Measurements from ENCODE around the gene ADORA1. TPM values are rescaled to one million over a fixed set of nuclear protein-coding genes. Genes with fewer than 3 reads are reported as not detected.

ADORA1 gene
- total RNA-seq, 2 experiments from 2014 or later = not detected

- Mint-ChIP-seq H3K4me3 (no peak overlapping the region), H3K27ac (no peak overlapping the region), H3K27me3 (peaks cover 10% of the 10 kb centered on the region), H3K9me3 (peaks cover 6% of the 10 kb centered on the region), H3K36me3 (ENCODE audit: low read depth) (no peaks in the 10 kb centered on the region), H3K4me1 (ENCODE audit: low read depth) (no peaks in the 10 kb centered on the region)
- no peaks in the 10 kb centered on the region for H3K4me1 ChIP-seq (ENCODE audit: insufficient read depth, low read length)
- TF ChIP-seq CTCF (IDR thresholded peaks at IDR 0.05) = no peak
- H3K4me3 ChIP-seq (ENCODE audit: low read length) = no peak overlapping the region
- no peak overlapping the region for H3K27ac ChIP-seq (ENCODE audit: low read depth in 1 of 2, low read length in 2 of 2)
- intact Hi-C loops (cut with DNase I, micrococcal nuclease) = no loop called here
- DNase-seq (no peak), ATAC-seq (ENCODE audit: poor library complexity) (no peak)
- no peaks in the 10 kb centered on the region for H3K27me3 ChIP-seq (ENCODE audit: control insufficient read depth in 1 of 2, insufficient read depth in 2 of 2, low read length in 2 of 2)
- no peaks in the 10 kb centered on the region for H3K36me3 ChIP-seq (ENCODE audit: insufficient read depth, low read length)
- ChIA-PET POLR2A (no interaction called here), CTCF (no interaction called here)
- peaks cover 0 to 6% of the 10 kb centered on the region in 2 experiments for H3K9me3 ChIP-seq (ENCODE audit: control insufficient read depth in 1 of 2, insufficient read depth in 1 of 2, low read length in 2 of 2)
Measured at GRCh38 chr1:203153989-203154821, 26.7 kb downstream of the ADORA1 start.

- POLR2A ChIA-PET = no interaction called here
Measured at GRCh38 chr1:203156280-203156679, 28.8 kb downstream of the ADORA1 start.

GRCh38 chr1:203158423-203158822 is 30.9 kb downstream of the ADORA1 start:
- Histone ChIP-seq H3K9me3 (ENCODE audit: control insufficient read depth in 1 of 2, insufficient read depth in 1 of 2, low read length in 2 of 2) (peaks cover 0 to 6% of the 10 kb centered on the region in 2 experiments), H3K27me3 (ENCODE audit: control insufficient read depth in 1 of 2, insufficient read depth in 2 of 2, low read length in 2 of 2) (peaks cover 0 to 6% of the 10 kb centered on the region in 2 experiments), H3K4me1 (ENCODE audit: insufficient read depth, low read length) (no peaks in the 10 kb centered on the region), H3K36me3 (ENCODE audit: insufficient read depth, low read length) (no peaks in the 10 kb centered on the region), H3K4me3 (ENCODE audit: low read length) (no peak overlapping the region), H3K27ac (ENCODE audit: low read depth in 1 of 2, low read length in 2 of 2) (no peak overlapping the region)
- H3K27ac Mint-ChIP-seq = no peak overlapping the region
- no peak for DNase-seq
- H3K4me1 Mint-ChIP-seq (ENCODE audit: low read depth) = no peaks in the 10 kb centered on the region
- no peaks in the 10 kb centered on the region for H3K36me3 Mint-ChIP-seq (ENCODE audit: low read depth)
- intact Hi-C loops (cut with DNase I, micrococcal nuclease) = no loop called here
- no peak overlapping the region for H3K4me3 Mint-ChIP-seq
- POLR2A ChIA-PET = no interaction called here
- no peak for TF ChIP-seq CTCF (IDR thresholded peaks at IDR 0.05)
- no peak for ATAC-seq (ENCODE audit: poor library complexity)
- peaks cover 10% of the 10 kb centered on the region for H3K9me3 Mint-ChIP-seq
- peaks cover 18% of the 10 kb centered on the region for H3K27me3 Mint-ChIP-seq
- CTCF ChIA-PET = no interaction called here

More at GRCh38 chr1:203156280-203156679, 28.8 kb downstream of the ADORA1 start:
- Histone ChIP-seq H3K27me3 (ENCODE audit: control insufficient read depth in 1 of 2, insufficient read depth in 2 of 2, low read length in 2 of 2) (no peaks in the 10 kb centered on the region), H3K4me1 (ENCODE audit: insufficient read depth, low read length) (no peaks in the 10 kb centered on the region), H3K4me3 (ENCODE audit: low read length) (no peak overlapping the region), H3K36me3 (ENCODE audit: insufficient read depth, low read length) (no peaks in the 10 kb centered on the region), H3K27ac (ENCODE audit: low read depth in 1 of 2, low read length in 2 of 2) (no peak overlapping the region), H3K9me3 (ENCODE audit: control insufficient read depth in 1 of 2, insufficient read depth in 1 of 2, low read length in 2 of 2) (peaks cover 0 to 6% of the 10 kb centered on the region in 2 experiments)
- CTCF ChIA-PET = no interaction called here
- Mint-ChIP-seq H3K27me3 (peaks cover 10% of the 10 kb centered on the region), H3K9me3 (peaks cover 10% of the 10 kb centered on the region), H3K4me1 (ENCODE audit: low read depth) (no peaks in the 10 kb centered on the region), H3K36me3 (ENCODE audit: low read depth) (no peaks in the 10 kb centered on the region), H3K27ac (no peak overlapping the region), H3K4me3 (no peak overlapping the region)
- ATAC-seq (ENCODE audit: poor library complexity) = no peak
- no peak for DNase-seq
- no peak for TF ChIP-seq CTCF (IDR thresholded peaks at IDR 0.05)
- intact Hi-C loops (cut with DNase I, micrococcal nuclease) = no loop called here
